Hepatocyte (in vitro differentiated cells): Measurements from ENCODE around the gene LILRA5. TPM values are rescaled to one million over a fixed set of nuclear protein-coding genes. Genes with fewer than 3 reads are reported as not detected.

Experiments used
- DNase-seq: peaks from one replicate; pipeline ENCODE4 v3.0.0-alpha.2; 2016; ENCODE audit warnings: low spot score
- H2AFZ ChIP-seq: fragments of 200-600 bp; sonication (generic); 2 replicates; pipeline ENCODE4 v1.6.0; 2016; ENCODE audit warnings: antibody characterized with exemption, mild to moderate bottlenecking
- H3K27ac ChIP-seq: fragments of 200-600 bp; sonication (generic); 2 replicates; pipeline ENCODE4 v1.5.1; 2016; ENCODE audit warnings: mild to moderate bottlenecking
- H3K27me3 ChIP-seq: fragments of 200-600 bp; sonication (generic); 2 replicates; pipeline ENCODE4 v1.6.1; 2016
- H3K36me3 ChIP-seq: fragments of 200-600 bp; sonication (generic); replicated peaks from 2 replicates; pipeline ENCODE4 v1.5.1; 2016; ENCODE audit warnings: low read depth; ENCODE audit not compliant: insufficient read depth
- H3K4me1 ChIP-seq: fragments of 200-600 bp; sonication (generic); 2 replicates; pipeline ENCODE4 v1.5.1; 2016; ENCODE audit warnings: mild to moderate bottlenecking, moderate library complexity; ENCODE audit not compliant: insufficient read depth
- H3K4me2 ChIP-seq: fragments of 200-600 bp; sonication (generic); 2 replicates; pipeline ENCODE4 v1.6.0; 2016
- H3K4me3 ChIP-seq: fragments of 200-600 bp; sonication (generic); 2 replicates; pipeline ENCODE4 v1.5.1; 2016; ENCODE audit warnings: mild to moderate bottlenecking
- H3K79me2 ChIP-seq: fragments of 200-600 bp; sonication (generic); 2 replicates; pipeline ENCODE4 v1.6.0; 2017; ENCODE audit warnings: mild to moderate bottlenecking
- H3K9me2 ChIP-seq: fragments of 200-600 bp; sonication (generic); replicated peaks from 2 replicates; pipeline ENCODE4 v1.6.0; 2017; ENCODE audit warnings: mild to moderate bottlenecking; ENCODE audit not compliant: insufficient read depth
- H3K9me3 ChIP-seq: fragments of 200-600 bp; sonication (generic); 2 replicates; pipeline ENCODE4 v1.5.1; 2016; ENCODE audit warnings: low read depth, mild to moderate bottlenecking
- H4K20me1 ChIP-seq: fragments of 200-600 bp; sonication (generic); 2 replicates; pipeline ENCODE4 v1.6.0; 2016; ENCODE audit warnings: mild to moderate bottlenecking; ENCODE audit not compliant: insufficient read depth, poor library complexity, severe bottlenecking
- CTCF ChIP-seq: fragments of 200-600 bp; sonication (generic); IDR thresholded peaks from 2 replicates; pipeline ENCODE4 v1.5.1; 2016; ENCODE audit warnings: antibody characterized with exemption, mild to moderate bottlenecking; ENCODE audit not compliant: poor library complexity
- EZH2 ChIP-seq: fragments of 200-600 bp; sonication (generic); IDR thresholded peaks from 2 replicates; pipeline ENCODE4 v1.6.1; 2016; ENCODE audit warnings: antibody characterized with exemption, mild to moderate bottlenecking, borderline replicate concordance
- EZH2phosphoT487 ChIP-seq: fragments of 200-600 bp; sonication (generic); IDR thresholded peaks from one replicate; pipeline ENCODE4 v1.6.1; 2018; ENCODE audit warnings: antibody characterized with exemption, mild to moderate bottlenecking, low read depth, moderate library complexity; ENCODE audit not compliant: unreplicated experiment, severe bottlenecking
- WGBS: methylation state at CpG from one replicate; pipeline ENCODE4 v1.1.6; 2016; ENCODE audit warnings: low lambda C conversion rate; ENCODE audit errors: missing lambda C conversion rate; 5-methylcytosine and 5-hydroxymethylcytosine counted together
- polyA plus RNA-seq: library from polyadenylated mRNA; unstranded; fragments of >200 nt; fragmentation: Nextera tagmentation; extraction: Ambion mirVana; gene quantifications from 2 replicates; pipeline ENCODE4 v1.2.1, GENCODE V29; 2016
- total RNA-seq: library from RNA; depleted of rRNA; stranded (reverse); fragments of >200 nt; gene quantifications from 2 replicates; pipeline ENCODE4 v1.2.3, GENCODE V29; 2014

Gene LILRA5
- total and polyA plus RNA-seq, 2 experiments from 2014 or later: not detected

- Histone ChIP-seq H4K20me1 (no peaks in the 10 kb centered on the region), H3K27me3 (no peaks in the 10 kb centered on the region), H3K79me2 (no peaks in the 10 kb centered on the region), H3K9me3 (no peaks in the 10 kb centered on the region), H2AFZ (no peak overlapping the region), H3K9me2 (no peaks in the 10 kb centered on the region), H3K4me2 (no peak overlapping the region), H3K27ac (no peak overlapping the region), H3K36me3 (no peaks in the 10 kb centered on the region), H3K4me1 (no peaks in the 10 kb centered on the region), H3K4me3 (no peak overlapping the region)
- 71% methylated on average over 5 of the region's 5 CpGs for WGBS
- no peak for DNase-seq
- TF ChIP-seq EZH2 (no peak), EZH2phosphoT487 (no peak), CTCF (no peak)
Observed at GRCh38 chr19:54310543-54310942, 2.4 kb downstream of the LILRA5 start.

GRCh38 chr19:54309811-54310210, 3.2 kb downstream of the LILRA5 start:
- TF ChIP-seq EZH2phosphoT487: no peak
- no peak for TF ChIP-seq CTCF
- no peak for TF ChIP-seq EZH2
- 78% methylated on average over 12 of the region's 12 CpGs for WGBS
- no peaks in the 10 kb centered on the region for H4K20me1 ChIP-seq
- no peaks in the 10 kb centered on the region for H3K79me2 ChIP-seq
- no peaks in the 10 kb centered on the region for H3K4me1 ChIP-seq
- no peaks in the 10 kb centered on the region for H3K9me3 ChIP-seq
- H3K4me2 ChIP-seq: no peak overlapping the region
- H3K36me3 ChIP-seq: no peaks in the 10 kb centered on the region
- no peaks in the 10 kb centered on the region for H3K27me3 ChIP-seq
- no peak for DNase-seq
- H3K4me3 ChIP-seq: no peak overlapping the region
- no peaks in the 10 kb centered on the region for H3K9me2 ChIP-seq
- H2AFZ ChIP-seq: no peak overlapping the region
- H3K27ac ChIP-seq: no peak overlapping the region

- no peaks in the 10 kb centered on the region for H3K36me3 ChIP-seq
- no peak for DNase-seq
- H3K9me3 ChIP-seq: no peaks in the 10 kb centered on the region
- no peaks in the 10 kb centered on the region for H4K20me1 ChIP-seq
- H3K4me2 ChIP-seq: no peak overlapping the region
- H3K4me1 ChIP-seq: no peaks in the 10 kb centered on the region
- no peak for TF ChIP-seq EZH2
- no peak for TF ChIP-seq CTCF
- TF ChIP-seq EZH2phosphoT487: no peak
- no peaks in the 10 kb centered on the region for H3K27me3 ChIP-seq
- 83% methylated on average over 5 of the region's 5 CpGs for WGBS
- H3K4me3 ChIP-seq: no peak overlapping the region
- no peak overlapping the region for H2AFZ ChIP-seq
- no peak overlapping the region for H3K27ac ChIP-seq
- H3K79me2 ChIP-seq: no peaks in the 10 kb centered on the region
- no peaks in the 10 kb centered on the region for H3K9me2 ChIP-seq
Observed at GRCh38 chr19:54307389-54308020, 5.5 kb downstream of the LILRA5 start.

DNA sequence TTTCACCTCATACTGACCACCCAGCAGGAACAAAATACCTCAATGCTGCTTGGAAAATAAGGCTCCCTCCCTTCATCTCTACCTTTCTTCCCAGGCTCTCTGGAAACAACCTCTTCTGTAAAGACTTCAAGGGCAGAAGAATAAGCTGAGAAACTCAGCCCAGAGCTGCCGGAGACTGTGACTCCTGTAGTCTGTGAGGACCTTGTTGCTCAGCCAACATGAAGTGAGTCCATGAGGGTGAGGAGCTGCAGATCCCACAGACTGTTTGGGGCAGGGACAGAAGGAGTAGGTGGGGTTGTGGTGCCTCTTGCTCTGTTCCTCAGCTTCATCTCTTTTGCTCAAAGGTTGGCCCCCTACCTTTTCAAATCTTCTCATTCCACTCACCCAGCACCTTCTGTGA, 7.8 kb downstream of the LILRA5 start:
- Histone ChIP-seq H4K20me1 (no peaks in the 10 kb centered on the region), H3K4me1 (no peaks in the 10 kb centered on the region), H3K9me2 (no peaks in the 10 kb centered on the region), H3K9me3 (no peaks in the 10 kb centered on the region), H2AFZ (no peak overlapping the region), H3K4me2 (no peak overlapping the region), H3K27me3 (peaks cover 7% of the 10 kb centered on the region), H3K79me2 (no peaks in the 10 kb centered on the region), H3K27ac (no peak overlapping the region), H3K36me3 (no peaks in the 10 kb centered on the region), H3K4me3 (no peak overlapping the region)
- DNase-seq: no peak
- TF ChIP-seq EZH2phosphoT487 (no peak), EZH2 (no peak), CTCF (no peak)
- WGBS: 76% methylated on average over 1 of the region's 1 CpG
